Heart right ventricle (tissue), 16 donors: ENCODE results near the gene ST3GAL2. TPM values are rescaled to one million over a fixed set of nuclear protein-coding genes. Genes with fewer than 3 reads are reported as not detected.
A peak's percentile ranks its signal among the peaks of the same experiment; 100 is the strongest.

Experiments used
- ATAC-seq, 8 donors: fragments of 200-7000 bp; cut with Tn5 transposase; one replicate each; pipeline ENCODE4 v1.9.1; 2020; ENCODE audit warnings: mild to moderate bottlenecking in 8 of 8, moderate library complexity in 8 of 8, moderate number of reproducible peaks in 1 of 8
- DNase-seq, 2 donors: peaks; one replicate each; pipeline ENCODE4 v3.0.0-alpha.2; 2020
- H3K27ac ChIP-seq, 10 donors: fragments of 200-600 bp; sonication (generic) in 2 of 10; one replicate each; pipeline versions ENCODE4 v1.5.0 to v1.8.0; 2020 to 2022; ENCODE audit warnings: mild to moderate bottlenecking in 3 of 10
- H3K27me3 ChIP-seq, 7 donors: fragments of 200-600 bp; one replicate each; pipeline ENCODE4 v1.8.0; 2021 to 2022; ENCODE audit warnings: mild to moderate bottlenecking in 2 of 7
- H3K36me3 ChIP-seq, 9 donors: fragments of 200-600 bp; sonication (generic) in 1 of 9; one replicate each; pipeline versions ENCODE4 v1.5.0 to v1.8.0; 2020 to 2022; ENCODE audit warnings: mild to moderate bottlenecking in 2 of 9
- H3K4me1 ChIP-seq, 9 donors: fragments of 200-600 bp; sonication (generic) in 1 of 9; one replicate each; pipeline versions ENCODE4 v1.5.0 to v1.8.0; 2020 to 2022; ENCODE audit warnings: mild to moderate bottlenecking in 4 of 9
- H3K4me3 ChIP-seq, 10 donors: fragments of 200-600 bp; sonication (generic) in 2 of 10; one replicate each; pipeline versions ENCODE4 v1.5.0 to v1.8.0; 2020 to 2022; ENCODE audit warnings: mild to moderate bottlenecking in 7 of 10, moderate library complexity in 2 of 10
- H3K9me3 ChIP-seq, 11 donors: fragments of 200-600 bp in 10 of 11; sonication (generic) in 2 of 11; one replicate each; pipeline versions ENCODE4 v1.5.0 to v1.8.0; 2013 to 2022; ENCODE audit warnings: mild to moderate bottlenecking in 2 of 11, control low read depth in 1 of 11, moderate library complexity in 1 of 11
- WGBS, 2 donors: extraction: QIAGEN DNeasy Blood & Tissue Kit; methylation state at CpG; one replicate each; pipeline ENCODE4 v1.1.7; 2013; ENCODE audit warnings: inconsistent platforms in 1 of 2; 5-methylcytosine and 5-hydroxymethylcytosine counted together
- intact Hi-C, 10 donors: fragments of 100-400 bp; cut with DNase I; formaldehyde crosslinking; loops; one replicate each; pipeline versions ENCODE4 v1.11.1 to v1.14.2; 2022
- polyA plus RNA-seq, 2 donors: library from polyadenylated mRNA; stranded (reverse); fragments of 200-250 nt; gene quantifications; one replicate each; pipeline ENCODE4 v1.2.3, GENCODE V29; 2013
- total RNA-seq, 10 donors: library from RNA; stranded (reverse); fragmentation: NEBNext Ultra II Directional in 3 of 10; extraction: Animal tissue kit (Norgen Biotek cat#: 25700) in 3 of 10; gene quantifications; one replicate each; pipeline versions ENCODE4 v1.2.1 to v1.2.4, GENCODE V29; 2021 to 2023
- TF ChIP-seq, protein P1 (sequence below), 9 donors: fragments of 200-600 bp; sonication (generic) in 2 of 9; IDR thresholded peaks; one replicate each; pipeline versions ENCODE4 v1.5.0 to v1.8.0; 2021 to 2022; ENCODE audit warnings: antibody characterized with exemption in 9 of 9, mild to moderate bottlenecking in 5 of 9, moderate library complexity in 1 of 9
- donor health status: Arrhythmogenic right ventricular cardiomyopathy.
- donor health status: ischemic (EF 13 %, LVEDD 7.1; RV severe dilation, severe dysfunction).
- donor health status: healthy with polysubstance abuse.
- donor health status: DM: no; HTN: yes; CAD: no.
- donor health status: DM: no; HTN: no; CAD: no.
- donor health status: ischemic (EF 25% LVEDD 6.9; RV normal size, moderate dysfunction).
- donor health status: ischemic (EF 25% LVEDD 5.7; RV mildly dilated, moderate dysfunction).
- donor health status: healthy.
- donor health status: DM: yes; HTN: yes; CAD: no.
- donor health status: Ischemic cardiomyopathy.
- donor health status: ischemic (EF 35%, LVEDD 5.7; RV mildly dilated, moderate dysfunction).
- donor health status: nonischemic (EF 11% LVEDD 7.7; RV severe dilation, severe dysfunction).
- donor health status: DM: yes; HTN: yes; CAD: no.
- donor health status: PGD.
- donor health status: ischemic (EF 29% LVEDD 5.4; RV normal size, mild dysfunction).
- donor health status: nonischemic (EF 23%, LVEDD 6.1; RV moderate dilation, normal function).

The ST3GAL2 gene
- total and polyA plus RNA-seq, 12 donors: 8.0 to 37.1 (median 19.0) TPM

DNA sequence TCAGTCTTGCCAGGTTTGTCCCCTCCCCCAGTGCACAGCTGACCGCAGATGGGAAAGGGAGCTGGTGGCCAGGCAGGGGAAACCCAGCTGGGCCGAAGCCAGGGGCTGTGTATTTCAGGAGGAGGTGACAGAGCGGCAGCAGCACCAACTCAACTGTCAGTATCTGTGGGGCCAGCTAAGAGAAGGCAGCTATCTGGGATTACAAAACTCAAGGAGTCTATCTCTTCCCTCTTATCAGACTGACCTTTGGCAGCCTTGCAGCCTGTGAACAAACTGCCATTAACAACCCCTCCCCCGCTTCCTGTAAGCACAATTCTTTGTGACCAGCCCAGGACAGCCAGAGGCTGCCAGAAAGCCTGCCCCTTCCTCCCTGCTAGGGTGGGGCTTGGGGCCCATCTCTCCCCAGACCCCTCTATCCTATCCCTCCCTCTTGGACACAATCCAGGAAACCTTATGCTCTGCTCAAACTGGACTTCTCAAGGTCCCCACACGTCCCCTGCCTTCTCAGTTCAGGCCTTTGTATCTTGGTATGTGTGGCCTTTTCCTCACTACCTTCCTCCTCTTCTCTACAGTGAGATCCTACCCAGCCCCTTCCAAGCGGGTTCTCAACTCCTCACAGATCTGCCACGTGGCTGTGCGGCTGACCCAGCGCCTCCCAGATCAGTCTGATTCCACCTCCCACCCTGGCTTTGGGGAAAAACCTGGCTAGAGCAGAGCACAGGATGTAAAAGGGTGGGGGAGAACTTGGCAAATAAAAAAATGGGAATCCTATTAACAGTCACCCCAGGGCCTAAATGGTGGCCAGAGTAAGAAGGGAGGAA is 10.5 kb downstream of the ST3GAL2 start:
- DNase-seq (peak; percentile 96), ATAC-seq (peak; percentile 85 to 94 (median 90))
- H3K27me3 ChIP-seq: no peaks in the 10 kb centered on the region
- WGBS, 2 donors: 7 to 10% methylated on average over 9 of the region's 9 CpGs
- intact Hi-C loops: loop anchor here in 2 of 10 donors (2.0 to 5.0 kb wide), 2 partner anchors 46 to 48 kb away; no protein-coding TSS in a partner anchor
- H3K4me1 ChIP-seq: peaks cover 47 to 93% (median 68%) of the 10 kb centered on the region in 9 donors
- peak overlapping the region; percentile 68 to 94 (median 88) for H3K27ac ChIP-seq
- H3K9me3 ChIP-seq: no peaks in the 10 kb centered on the region
- H3K36me3 ChIP-seq: peaks cover 0 to 11% (median 0%) of the 10 kb centered on the region in 9 donors
- peak overlapping the region in 5 of 10 donors; percentile 0 to 12 (median 8) for H3K4me3 ChIP-seq
- TF ChIP-seq, protein P1, sequence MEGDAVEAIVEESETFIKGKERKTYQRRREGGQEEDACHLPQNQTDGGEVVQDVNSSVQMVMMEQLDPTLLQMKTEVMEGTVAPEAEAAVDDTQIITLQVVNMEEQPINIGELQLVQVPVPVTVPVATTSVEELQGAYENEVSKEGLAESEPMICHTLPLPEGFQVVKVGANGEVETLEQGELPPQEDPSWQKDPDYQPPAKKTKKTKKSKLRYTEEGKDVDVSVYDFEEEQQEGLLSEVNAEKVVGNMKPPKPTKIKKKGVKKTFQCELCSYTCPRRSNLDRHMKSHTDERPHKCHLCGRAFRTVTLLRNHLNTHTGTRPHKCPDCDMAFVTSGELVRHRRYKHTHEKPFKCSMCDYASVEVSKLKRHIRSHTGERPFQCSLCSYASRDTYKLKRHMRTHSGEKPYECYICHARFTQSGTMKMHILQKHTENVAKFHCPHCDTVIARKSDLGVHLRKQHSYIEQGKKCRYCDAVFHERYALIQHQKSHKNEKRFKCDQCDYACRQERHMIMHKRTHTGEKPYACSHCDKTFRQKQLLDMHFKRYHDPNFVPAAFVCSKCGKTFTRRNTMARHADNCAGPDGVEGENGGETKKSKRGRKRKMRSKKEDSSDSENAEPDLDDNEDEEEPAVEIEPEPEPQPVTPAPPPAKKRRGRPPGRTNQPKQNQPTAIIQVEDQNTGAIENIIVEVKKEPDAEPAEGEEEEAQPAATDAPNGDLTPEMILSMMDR (IDR thresholded peaks at IDR 0.05): no peak

GRCh38 chr16:70427786-70428177 is 11.1 kb downstream of the ST3GAL2 start:
- peaks cover 0 to 11% (median 0%) of the 10 kb centered on the region in 9 donors for H3K36me3 ChIP-seq
- DNase-seq: no peak
- no peaks in the 10 kb centered on the region for H3K9me3 ChIP-seq
- H3K4me1 ChIP-seq: peaks cover 41 to 93% (median 67%) of the 10 kb centered on the region in 9 donors
- no peaks in the 10 kb centered on the region for H3K27me3 ChIP-seq
- ATAC-seq: no peak
- TF ChIP-seq, protein P1 (IDR thresholded peaks at IDR 0.05): no peak
- WGBS, 2 donors: 24 to 25% methylated on average over 4 of the region's 4 CpGs
- H3K4me3 ChIP-seq: peak overlapping the region in 5 of 10 donors; percentile 0 to 10 (median 8)
- intact Hi-C loops: loop anchor here in 2 of 10 donors (2.0 to 5.0 kb wide), 2 partner anchors 45 to 47 kb away; no protein-coding TSS in a partner anchor
- peak overlapping the region; percentile 68 to 94 (median 88) for H3K27ac ChIP-seq

GRCh38 chr16:70422543-70422942 is 16.4 kb downstream of the ST3GAL2 start:
- TF ChIP-seq, protein P1 (IDR thresholded peaks at IDR 0.05): no peak
- Histone ChIP-seq H3K27me3 (no peaks in the 10 kb centered on the region), H3K9me3 (no peaks in the 10 kb centered on the region), H3K36me3 (peaks cover 0 to 24% (median 0%) of the 10 kb centered on the region in 9 donors), H3K4me3 (no peak overlapping the region), H3K27ac (peak overlapping the region in 1 of 10 donors; percentile 91), H3K4me1 (peaks cover 8 to 88% (median 65%) of the 10 kb centered on the region in 9 donors)
- intact Hi-C loops: no loop called here
- no peak for ATAC-seq
- DNase-seq: no peak
- WGBS, 2 donors: 89 to 97% methylated on average over 4 of the region's 4 CpGs

- H3K27me3 ChIP-seq: no peaks in the 10 kb centered on the region
- intact Hi-C loops: no loop called here
- H3K4me1 ChIP-seq: peaks cover 6 to 85% (median 63%) of the 10 kb centered on the region in 9 donors
- TF ChIP-seq, protein P1 (IDR thresholded peaks at IDR 0.05): no peak
- no peak for DNase-seq
- H3K4me3 ChIP-seq: no peak overlapping the region
- 93 to 94% methylated on average over 11 of the region's 11 CpGs for WGBS, 2 donors
- ATAC-seq: peak in 1 of 8 donors; percentile 19
- H3K9me3 ChIP-seq: no peaks in the 10 kb centered on the region
- peaks cover 0 to 24% (median 0%) of the 10 kb centered on the region in 9 donors for H3K36me3 ChIP-seq
- H3K27ac ChIP-seq: peak overlapping the region in 3 of 10 donors; percentile 29 to 91 (median 43)
Measured at GRCh38 chr16:70421473-70422311, 17.2 kb downstream of the ST3GAL2 start.
